Astrocyte (in vitro differentiated cells and primary cell): Measurements from ENCODE around the gene SLC1A1. TPM values are rescaled to one million over a fixed set of nuclear protein-coding genes. Genes with fewer than 3 reads are reported as not detected.

Source experiments
- DNase-seq: peaks from one replicate; pipeline ENCODE4 v3.0.0-alpha.2; 2010; ENCODE audit warnings: low read depth
- FAIRE-seq: peaks from 2 replicates; lab custom pipeline; 2011; peaks lifted over from hg19 to GRCh38; lab: Jason Lieb, UNC
- H2AFZ ChIP-seq: 2 replicates; pipeline ENCODE4 v1.6.0; 2012; ENCODE audit warnings: low read depth, low read length, inconsistent platforms
- H3K27ac ChIP-seq: 2 replicates; pipeline ENCODE4 v1.5.1; 2011; ENCODE audit warnings: low read depth, low read length, inconsistent platforms
- H3K27me3 ChIP-seq: 2 replicates; pipeline ENCODE4 v1.6.0; 2011; ENCODE audit warnings: low read length, inconsistent platforms; ENCODE audit not compliant: insufficient read depth
- H3K36me3 ChIP-seq: 2 replicates; pipeline ENCODE4 v1.5.1; 2011; ENCODE audit warnings: low read length, inconsistent platforms; ENCODE audit not compliant: insufficient read depth
- H3K4me1 ChIP-seq: 2 replicates; pipeline ENCODE4 v1.5.1; 2011; ENCODE audit warnings: low read length, inconsistent platforms; ENCODE audit not compliant: insufficient read depth
- H3K4me2 ChIP-seq: 2 replicates; pipeline ENCODE4 v1.6.0; 2012; ENCODE audit warnings: low read length, inconsistent platforms
- H3K4me3 ChIP-seq: 2 replicates; pipeline ENCODE4 v1.5.1; 2011; ENCODE audit warnings: low read depth, mild to moderate bottlenecking, low read length, inconsistent platforms; ENCODE audit not compliant: insufficient read depth
- H3K79me2 ChIP-seq: 2 replicates; pipeline ENCODE4 v1.6.0; 2012; ENCODE audit warnings: mild to moderate bottlenecking, low read length, inconsistent platforms; ENCODE audit not compliant: insufficient read depth
- H3K9ac ChIP-seq: 2 replicates; pipeline ENCODE4 v1.6.0; 2012; ENCODE audit warnings: mild to moderate bottlenecking, low read length, inconsistent platforms
- H3K9me3 ChIP-seq: 2 replicates; pipeline ENCODE4 v1.5.1; 2012; ENCODE audit warnings: low read depth, mild to moderate bottlenecking, low read length, inconsistent platforms; ENCODE audit not compliant: insufficient read depth
- H4K20me1 ChIP-seq: 2 replicates; pipeline ENCODE4 v1.6.0; 2012; ENCODE audit warnings: low read length, inconsistent platforms; ENCODE audit not compliant: insufficient read depth
- H3K27ac Mint-ChIP-seq: one replicate; pipeline ENCODE4 v1.8.0; 2021; ENCODE audit warnings: mild to moderate bottlenecking, mixed read lengths; ENCODE audit not compliant: unreplicated experiment
- H3K27me3 Mint-ChIP-seq: one replicate; pipeline ENCODE4 v1.8.0; 2021; ENCODE audit warnings: low read depth, mixed read lengths; ENCODE audit not compliant: unreplicated experiment
- H3K36me3 Mint-ChIP-seq: one replicate; pipeline ENCODE4 v1.8.0; 2021; ENCODE audit warnings: low read depth, mixed read lengths; ENCODE audit not compliant: unreplicated experiment
- H3K4me1 Mint-ChIP-seq: one replicate; pipeline ENCODE4 v1.8.0; 2021; ENCODE audit warnings: low read depth, mixed read lengths; ENCODE audit not compliant: unreplicated experiment
- H3K4me3 Mint-ChIP-seq: one replicate; pipeline ENCODE4 v1.8.0; 2021; ENCODE audit warnings: mild to moderate bottlenecking, moderate library complexity, mixed read lengths; ENCODE audit not compliant: unreplicated experiment
- H3K9me3 Mint-ChIP-seq: one replicate; pipeline ENCODE4 v1.8.0; 2021; ENCODE audit warnings: mild to moderate bottlenecking, mixed read lengths; ENCODE audit not compliant: unreplicated experiment
- CTCF ChIP-seq: IDR thresholded peaks from 2 replicates; pipeline ENCODE4 v1.5.1; 2011; ENCODE audit warnings: low read depth, mild to moderate bottlenecking, inconsistent platforms, low read length, moderate library complexity; ENCODE audit not compliant: insufficient read depth
- EZH2 ChIP-seq: IDR thresholded peaks from 2 replicates; pipeline ENCODE4 v1.6.1; 2012; ENCODE audit warnings: mild to moderate bottlenecking, low read length, inconsistent platforms; ENCODE audit not compliant: insufficient read depth
- total RNA-seq: library from RNA; stranded (reverse); gene quantifications from 2 replicates; pipeline ENCODE4 v1.2.1, GENCODE V29; 2021

The SLC1A1 gene
- total RNA-seq, 1 donor from 2014 or later = 6.7 TPM

- Mint-ChIP-seq H3K9me3 (peaks cover 1% of the 10 kb centered on the region), H3K36me3 (peaks cover 3% of the 10 kb centered on the region), H3K27me3 (peaks cover 2% of the 10 kb centered on the region), H3K27ac (peak overlapping the region; percentile 2), H3K4me3 (no peak overlapping the region), H3K4me1 (peaks cover 18% of the 10 kb centered on the region)
- H3K27me3 ChIP-seq = no peaks in the 10 kb centered on the region
- no peak for TF ChIP-seq CTCF
- TF ChIP-seq EZH2 = no peak
- no peaks in the 10 kb centered on the region for H3K79me2 ChIP-seq
- H3K36me3 ChIP-seq = no peaks in the 10 kb centered on the region
- DNase-seq (no peak), FAIRE-seq (no peak)
- no peak overlapping the region for H3K27ac ChIP-seq
- H4K20me1 ChIP-seq = no peaks in the 10 kb centered on the region
- H3K4me1 ChIP-seq = peaks cover 10% of the 10 kb centered on the region
- H3K4me2 ChIP-seq = no peak overlapping the region
- H3K9ac ChIP-seq = no peak overlapping the region
- H2AFZ ChIP-seq = no peak overlapping the region
- H3K9me3 ChIP-seq = no peaks in the 10 kb centered on the region
- no peak overlapping the region for H3K4me3 ChIP-seq
Measured at GRCh38 chr9:4549751-4550295, 59.6 kb downstream of the SLC1A1 start.

- FAIRE-seq (no peak), DNase-seq (no peak)
- Histone ChIP-seq H2AFZ (no peak overlapping the region), H3K36me3 (no peaks in the 10 kb centered on the region), H4K20me1 (no peaks in the 10 kb centered on the region), H3K9ac (no peak overlapping the region), H3K27ac (no peak overlapping the region), H3K4me3 (no peak overlapping the region), H3K4me1 (peaks cover 15% of the 10 kb centered on the region), H3K27me3 (no peaks in the 10 kb centered on the region), H3K79me2 (no peaks in the 10 kb centered on the region), H3K4me2 (no peak overlapping the region), H3K9me3 (no peaks in the 10 kb centered on the region)
- Mint-ChIP-seq H3K36me3 (peaks cover 3% of the 10 kb centered on the region), H3K4me1 (peaks cover 18% of the 10 kb centered on the region), H3K27me3 (peaks cover 2% of the 10 kb centered on the region), H3K4me3 (no peak overlapping the region), H3K27ac (no peak overlapping the region), H3K9me3 (peaks cover 1% of the 10 kb centered on the region)
- no peak for TF ChIP-seq EZH2
Measured at GRCh38 chr9:4550777-4551484, 60.7 kb downstream of the SLC1A1 start.

GRCh38 chr9:4553951-4554381 lies 63.7 kb downstream of the SLC1A1 start:
- H3K36me3 ChIP-seq = no peaks in the 10 kb centered on the region

More at GRCh38 chr9:4553951-4554381, 63.7 kb downstream of the SLC1A1 start:
- TF ChIP-seq EZH2 (no peak), CTCF (no peak)
- H3K79me2 ChIP-seq = no peaks in the 10 kb centered on the region
- peaks cover 1% of the 10 kb centered on the region for H3K9me3 Mint-ChIP-seq
- no peak overlapping the region for H3K4me3 ChIP-seq
- H2AFZ ChIP-seq = no peak overlapping the region
- H3K9me3 ChIP-seq = no peaks in the 10 kb centered on the region
- no peak overlapping the region for H3K4me2 ChIP-seq
- peaks cover 3% of the 10 kb centered on the region for H3K36me3 Mint-ChIP-seq
- no peaks in the 10 kb centered on the region for H4K20me1 ChIP-seq
- no peaks in the 10 kb centered on the region for H3K27me3 ChIP-seq
- no peak overlapping the region for H3K27ac Mint-ChIP-seq
- no peak overlapping the region for H3K27ac ChIP-seq
- peaks cover 2% of the 10 kb centered on the region for H3K27me3 Mint-ChIP-seq
- peaks cover 10% of the 10 kb centered on the region for H3K4me1 ChIP-seq
- no peak for FAIRE-seq
- no peak overlapping the region for H3K4me3 Mint-ChIP-seq
- no peak overlapping the region for H3K9ac ChIP-seq
- H3K4me1 Mint-ChIP-seq = peaks cover 9% of the 10 kb centered on the region
- DNase-seq = peak; percentile 68
